Adipocyte (in vitro differentiated cells): ENCODE data around the gene CWH43.
"Not testable (repeated sequence)": the region's sequence is repeated elsewhere in the genome, so short reads cannot be mapped to it uniquely, and the experiment has no call there.

Experiments used
- DNase-seq: peaks from one replicate; pipeline ENCODE4 v3.0.0-alpha.2; 2015; ENCODE audit warnings: low read depth
- H3K27me3 ChIP-seq: replicated peaks from 2 replicates; pipeline ENCODE4 v1.7.0; 2013; ENCODE audit warnings: mild to moderate bottlenecking, low read length, moderate library complexity; ENCODE audit not compliant: control insufficient read depth, insufficient read depth
- H3K36me3 ChIP-seq: 2 replicates; pipeline ENCODE4 v1.7.0; 2013; ENCODE audit warnings: low read length, mild to moderate bottlenecking, moderate library complexity; ENCODE audit not compliant: control insufficient read depth, insufficient read depth, severe bottlenecking
- H3K4me1 ChIP-seq: 2 replicates; pipeline ENCODE4 v1.7.0; 2013; ENCODE audit warnings: mild to moderate bottlenecking, low read length, moderate library complexity; ENCODE audit not compliant: control insufficient read depth, insufficient read depth
- H3K4me3 ChIP-seq: 2 replicates; pipeline ENCODE4 v1.7.0; 2013; ENCODE audit warnings: mild to moderate bottlenecking, low read length, moderate library complexity
- H3K9ac ChIP-seq: 2 replicates; pipeline ENCODE4 v1.7.0; 2013; ENCODE audit warnings: mild to moderate bottlenecking, low read length, moderate library complexity
- H3K9me3 ChIP-seq: 2 replicates; pipeline ENCODE4 v1.7.0; 2013; ENCODE audit warnings: mild to moderate bottlenecking, low read length, moderate library complexity; ENCODE audit not compliant: control insufficient read depth

CWH43 gene

DNA sequence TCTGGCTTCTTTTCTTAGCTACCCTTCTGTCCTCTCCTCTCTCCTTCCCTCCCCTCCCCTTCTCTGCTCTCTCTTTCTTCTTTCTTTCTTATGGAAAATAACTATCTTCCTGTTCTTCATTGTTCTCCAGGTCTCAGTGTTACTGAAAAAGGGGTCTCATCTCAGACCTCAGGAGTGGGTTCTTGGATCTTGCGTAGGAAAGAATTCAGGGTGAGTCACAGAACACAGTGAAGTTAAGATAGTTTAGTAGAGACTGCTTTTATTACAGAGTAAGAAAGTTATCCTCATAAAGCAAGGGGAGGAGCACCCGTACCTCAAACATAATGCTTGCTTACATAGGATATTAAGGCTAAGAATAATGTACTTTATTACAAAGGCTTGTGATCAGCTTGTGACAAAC lies 31.8 kb upstream of the CWH43 start:
- Histone ChIP-seq H3K9me3 (peaks cover 10% of the 10 kb centered on the region), H3K4me3 (no peak overlapping the region), H3K4me1 (peaks cover 15% of the 10 kb centered on the region), H3K36me3 (no peaks in the 10 kb centered on the region), H3K9ac (no peak overlapping the region), H3K27me3 (no peaks in the 10 kb centered on the region)
- DNase-seq = no peak

DNA sequence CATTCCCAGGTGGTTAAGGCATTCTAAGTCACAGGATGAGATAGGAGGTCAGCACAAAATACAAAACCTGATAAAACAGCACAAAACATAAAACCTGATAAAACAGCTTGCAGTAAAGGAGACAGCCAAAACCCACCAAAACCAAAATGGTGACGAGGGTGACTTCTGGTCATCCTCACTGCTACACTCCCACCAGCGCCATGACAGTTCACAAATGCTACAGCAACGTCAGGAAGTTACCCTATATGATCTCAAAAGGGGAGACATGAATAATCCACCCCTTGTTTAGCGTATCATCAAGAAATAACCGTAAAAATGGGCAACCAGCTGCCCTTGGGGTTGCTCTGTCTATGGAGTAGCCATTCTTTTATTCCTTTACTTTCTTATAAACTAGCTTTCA lies 28.7 kb upstream of the CWH43 start:
- not testable (repeated sequence) for H3K4me1 ChIP-seq, H3K9me3 ChIP-seq, H3K4me3 ChIP-seq, H3K36me3 ChIP-seq, DNase-seq, H3K27me3 ChIP-seq, H3K9ac ChIP-seq

DNA sequence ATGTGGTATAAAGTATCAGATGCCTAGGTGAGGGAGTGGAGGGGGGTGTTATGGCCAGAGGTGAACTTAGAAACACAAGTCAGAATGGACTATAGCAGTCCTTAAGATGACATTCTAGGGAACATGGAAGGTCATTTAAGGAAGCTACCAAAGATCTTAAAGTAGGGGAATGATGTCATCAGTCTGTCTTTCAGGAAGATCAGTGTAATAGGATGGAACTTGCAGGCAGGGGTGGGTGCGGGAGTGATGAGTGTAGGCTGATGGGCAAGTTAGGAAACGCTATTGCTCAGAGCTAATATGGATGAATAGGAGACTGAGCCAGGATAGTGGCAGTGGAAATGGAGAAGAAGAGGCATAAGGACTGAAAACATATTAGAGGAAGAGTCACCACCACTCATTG lies 27.5 kb upstream of the CWH43 start:
- no peak for DNase-seq
- H3K9me3 ChIP-seq = no peaks in the 10 kb centered on the region
- H3K4me1 ChIP-seq = peaks cover 6% of the 10 kb centered on the region
- no peaks in the 10 kb centered on the region for H3K36me3 ChIP-seq
- H3K4me3 ChIP-seq = no peak overlapping the region
- H3K9ac ChIP-seq = no peak overlapping the region
- no peaks in the 10 kb centered on the region for H3K27me3 ChIP-seq

DNA sequence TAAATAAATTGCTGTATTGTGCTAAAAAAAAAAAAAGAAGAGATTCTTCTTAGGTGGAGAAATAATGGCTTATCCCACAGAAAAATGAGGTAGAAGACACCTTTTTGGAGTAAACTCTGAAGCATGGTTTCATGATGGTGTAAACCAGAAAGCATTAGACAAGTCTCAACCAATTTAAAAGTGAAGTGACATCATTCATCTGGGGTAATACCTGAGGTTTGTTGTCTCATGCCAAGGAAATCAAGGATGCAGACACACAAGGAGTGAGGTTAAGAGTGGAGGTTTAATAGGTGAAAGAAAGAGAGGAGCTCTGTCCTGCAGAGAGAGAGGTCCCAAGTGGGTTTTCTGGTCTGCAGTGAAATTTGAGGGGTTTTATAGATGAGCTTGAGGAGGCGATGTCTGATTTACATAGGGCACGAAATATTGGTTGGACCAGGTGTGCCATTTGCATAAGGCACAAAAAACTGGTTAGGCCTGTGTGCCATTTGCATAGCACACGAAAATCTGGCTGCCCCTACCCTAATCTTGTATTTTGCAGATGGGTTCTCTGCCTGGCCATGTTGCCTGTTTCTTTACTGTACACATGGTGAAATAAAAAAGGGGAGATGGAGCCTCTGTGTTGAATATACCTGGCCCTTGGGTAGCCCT lies 25.0 kb upstream of the CWH43 start:
- no peaks in the 10 kb centered on the region for H3K36me3 ChIP-seq
- no peak overlapping the region for H3K9ac ChIP-seq
- H3K27me3 ChIP-seq = no peaks in the 10 kb centered on the region
- no peak overlapping the region for H3K4me3 ChIP-seq
- no peaks in the 10 kb centered on the region for H3K9me3 ChIP-seq
- no peak for DNase-seq
- H3K4me1 ChIP-seq = no peaks in the 10 kb centered on the region

DNA sequence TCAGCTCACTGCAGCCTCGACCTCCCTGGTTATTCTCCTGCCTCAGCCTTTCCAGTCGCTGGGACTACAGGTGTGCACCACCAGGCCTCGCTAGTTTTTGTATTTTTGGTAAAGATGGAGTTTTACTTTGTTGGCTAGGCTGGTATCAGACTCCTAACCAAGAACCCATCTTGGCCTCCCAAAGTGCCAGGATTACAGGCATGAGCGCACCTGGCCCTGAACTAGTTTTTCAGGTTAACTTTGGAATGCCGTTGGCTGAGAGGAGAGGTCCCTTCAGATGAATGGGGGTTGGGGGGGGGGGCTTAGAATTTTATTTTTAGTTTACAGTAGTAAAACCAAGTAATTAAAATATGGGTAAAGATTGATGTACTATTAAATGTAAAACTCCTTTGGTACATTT lies 23.4 kb upstream of the CWH43 start:
- DNase-seq = no peak
- no peaks in the 10 kb centered on the region for H3K27me3 ChIP-seq
- no peaks in the 10 kb centered on the region for H3K9me3 ChIP-seq
- H3K4me3 ChIP-seq = no peak overlapping the region
- no peaks in the 10 kb centered on the region for H3K4me1 ChIP-seq
- no peak overlapping the region for H3K9ac ChIP-seq
- H3K36me3 ChIP-seq = no peaks in the 10 kb centered on the region

DNA sequence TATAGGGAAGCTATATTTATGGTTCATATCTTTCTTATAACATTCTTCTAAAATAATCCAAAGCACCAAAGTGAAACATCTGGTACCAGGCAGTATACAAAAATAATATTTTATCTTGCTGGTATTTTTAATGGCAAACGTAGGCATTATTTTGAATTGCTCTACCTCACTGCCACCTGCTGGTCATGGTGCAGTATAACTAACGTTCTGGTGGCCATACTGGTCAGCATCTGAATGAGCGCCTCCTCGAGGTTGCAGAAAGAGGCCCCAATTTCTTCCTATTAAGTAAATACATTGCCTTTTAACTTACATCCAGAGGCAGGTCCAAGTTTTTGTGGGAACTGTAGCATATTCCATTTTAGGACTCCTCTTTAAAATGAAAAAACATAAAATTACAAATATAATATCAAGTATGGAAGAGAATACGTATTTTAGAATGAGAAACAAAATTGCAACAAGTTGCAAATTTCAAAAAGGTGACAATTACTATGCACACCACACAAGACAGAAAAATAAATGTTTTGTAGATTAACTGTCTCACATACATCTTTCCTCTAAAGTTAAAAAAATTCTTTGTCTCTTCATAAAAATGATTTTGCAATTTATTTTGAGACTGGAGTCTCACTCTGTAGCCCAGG lies 22.9 kb upstream of the CWH43 start:
- Histone ChIP-seq H3K9me3 (no peaks in the 10 kb centered on the region), H3K4me1 (no peaks in the 10 kb centered on the region), H3K27me3 (no peaks in the 10 kb centered on the region), H3K9ac (no peak overlapping the region), H3K36me3 (no peaks in the 10 kb centered on the region), H3K4me3 (no peak overlapping the region)
- peak; percentile 97 for DNase-seq

DNA sequence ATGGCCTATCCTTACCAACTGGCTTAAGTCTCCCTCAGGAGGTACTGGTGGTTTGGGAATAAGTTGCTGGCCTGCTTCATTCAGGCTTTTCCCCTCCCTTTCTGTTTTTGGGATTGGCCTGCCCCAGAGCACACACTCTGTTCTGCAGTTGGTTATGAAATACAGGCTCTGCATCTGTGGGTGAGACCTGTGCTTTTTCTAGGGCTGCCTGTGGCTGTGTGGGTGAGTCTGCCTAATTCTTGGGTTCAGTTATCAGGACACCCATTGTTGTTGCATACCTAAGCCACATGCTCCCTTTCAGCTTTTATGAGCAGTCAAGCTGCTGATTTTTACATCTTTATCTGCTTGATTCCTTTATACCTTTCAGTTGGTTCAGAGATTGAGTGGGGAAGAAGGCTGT lies 19.0 kb upstream of the CWH43 start:
- no peak overlapping the region for H3K9ac ChIP-seq
- DNase-seq = no peak
- no peaks in the 10 kb centered on the region for H3K27me3 ChIP-seq
- H3K4me3 ChIP-seq = no peak overlapping the region
- H3K9me3 ChIP-seq = no peaks in the 10 kb centered on the region
- no peaks in the 10 kb centered on the region for H3K36me3 ChIP-seq
- H3K4me1 ChIP-seq = peaks cover 8% of the 10 kb centered on the region

DNA sequence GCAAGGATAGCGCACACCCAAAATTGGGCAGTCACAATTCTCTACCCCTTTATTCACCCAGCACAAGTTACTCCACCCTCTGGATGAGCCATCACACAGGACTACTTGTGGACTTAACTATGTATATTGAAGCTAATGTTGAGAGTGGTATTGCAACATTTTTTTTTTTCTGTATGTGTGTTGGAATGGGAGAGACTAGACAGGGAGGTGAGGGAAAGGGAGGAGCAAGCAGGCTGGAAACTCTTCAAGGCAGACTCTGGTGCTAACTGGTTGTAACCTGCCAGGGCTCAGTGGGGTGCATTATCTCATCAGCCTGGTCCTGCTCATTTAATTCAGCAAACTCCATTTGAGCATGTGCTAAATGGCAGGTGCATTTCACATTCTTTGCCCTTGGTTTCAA lies 18.4 kb upstream of the CWH43 start:
- H3K36me3 ChIP-seq = no peaks in the 10 kb centered on the region
- no peak overlapping the region for H3K9ac ChIP-seq
- DNase-seq = peak; percentile 11
- H3K4me3 ChIP-seq = no peak overlapping the region
- H3K4me1 ChIP-seq = peaks cover 8% of the 10 kb centered on the region
- H3K9me3 ChIP-seq = no peaks in the 10 kb centered on the region
- no peaks in the 10 kb centered on the region for H3K27me3 ChIP-seq

DNA sequence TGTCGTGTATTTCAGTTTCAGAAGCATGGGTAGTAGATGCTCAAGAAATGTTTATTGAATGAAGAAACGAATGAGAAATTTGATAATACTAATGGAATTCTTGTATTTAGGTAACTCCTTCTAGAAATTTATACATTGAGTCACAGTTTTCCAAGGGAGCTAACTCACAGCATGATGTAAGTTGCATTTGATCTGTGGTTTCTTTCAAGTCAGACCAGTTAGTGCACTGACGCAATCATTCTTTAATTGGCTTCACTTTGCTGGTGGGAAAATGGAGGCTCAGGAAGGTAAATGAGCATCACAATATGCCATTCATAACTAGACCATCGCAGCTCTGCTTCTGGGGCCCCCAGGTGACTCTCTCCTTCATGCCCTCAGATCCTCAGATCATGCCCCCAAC lies 17.3 kb upstream of the CWH43 start:
- no peaks in the 10 kb centered on the region for H3K36me3 ChIP-seq
- H3K9me3 ChIP-seq = no peaks in the 10 kb centered on the region
- H3K4me1 ChIP-seq = peaks cover 8% of the 10 kb centered on the region
- no peaks in the 10 kb centered on the region for H3K27me3 ChIP-seq
- DNase-seq = peak; percentile 54
- no peak overlapping the region for H3K4me3 ChIP-seq
- H3K9ac ChIP-seq = no peak overlapping the region

DNA sequence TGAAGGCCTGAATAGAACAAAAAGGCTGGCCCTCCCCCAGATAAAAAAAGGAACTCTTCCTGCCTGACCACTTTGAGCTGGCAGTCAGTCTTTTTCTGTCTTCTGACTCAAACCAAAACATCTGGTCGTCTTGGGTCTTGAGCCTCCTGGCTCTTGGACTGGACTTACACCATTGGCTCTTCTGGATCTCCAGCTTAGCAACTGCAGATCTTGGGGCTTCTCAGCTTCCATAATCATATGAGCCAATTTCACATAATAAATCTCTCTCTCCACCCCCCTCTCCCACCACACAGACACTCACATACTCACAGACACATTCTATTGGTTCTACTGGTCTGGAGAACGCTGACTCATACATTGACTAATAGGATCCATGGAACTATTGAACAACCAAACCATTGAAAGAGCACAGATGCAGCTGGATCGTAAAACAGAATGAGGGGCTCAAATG lies 15.6 kb upstream of the CWH43 start:
- H3K36me3 ChIP-seq = no peaks in the 10 kb centered on the region
- H3K9me3 ChIP-seq = no peaks in the 10 kb centered on the region
- peaks cover 4% of the 10 kb centered on the region for H3K27me3 ChIP-seq
- H3K9ac ChIP-seq = no peak overlapping the region
- H3K4me1 ChIP-seq = peaks cover 8% of the 10 kb centered on the region
- DNase-seq = no peak
- H3K4me3 ChIP-seq = no peak overlapping the region

DNA sequence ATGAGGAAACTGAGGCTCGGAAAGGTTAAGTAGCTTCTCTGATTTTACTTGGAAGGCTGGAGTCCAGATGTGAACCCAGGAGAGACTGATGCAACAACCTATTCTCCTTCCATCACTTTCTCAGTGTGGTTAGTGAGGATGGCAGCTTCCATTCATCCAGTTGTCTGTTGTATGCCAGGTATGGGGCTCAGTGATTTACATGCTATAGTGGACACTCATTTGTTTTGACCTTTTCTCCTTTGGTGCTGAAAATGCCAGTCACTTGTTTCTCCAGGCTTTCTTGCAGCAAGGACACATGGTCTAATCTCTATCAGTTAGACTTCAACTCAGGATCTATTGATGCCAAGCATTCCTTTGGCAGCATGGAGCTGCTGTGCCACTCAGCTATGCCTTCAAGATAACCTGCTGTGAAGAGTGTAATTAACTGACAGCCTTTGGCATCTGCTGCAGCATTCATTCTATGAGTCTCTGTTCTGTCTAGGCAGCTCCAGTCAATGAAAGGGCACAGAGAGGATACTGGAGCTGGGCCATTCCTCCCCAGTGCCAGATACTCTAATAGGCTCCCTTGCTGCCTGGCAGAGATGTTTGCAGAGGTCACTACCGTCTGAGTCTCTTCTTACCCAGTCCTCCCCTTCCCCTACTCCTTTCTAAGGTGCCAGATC lies 11.0 kb upstream of the CWH43 start:
- Histone ChIP-seq H3K4me3 (no peak overlapping the region), H3K4me1 (peaks cover 8% of the 10 kb centered on the region), H3K9ac (no peak overlapping the region), H3K9me3 (peaks cover 3% of the 10 kb centered on the region), H3K36me3 (no peaks in the 10 kb centered on the region), H3K27me3 (peaks cover 6% of the 10 kb centered on the region)
- no peak for DNase-seq
